Activated CD4-positive, CD25-positive, alpha-beta regulatory T cell treated with anti-CD3 and anti-CD28 coated beads, Interleukin-2, amount 50 U/mL, for 16 hours (primary cell): ENCODE results near the gene KCNJ18.
"Not testable (repeated sequence)": the region's sequence is repeated elsewhere in the genome, so short reads cannot be mapped to it uniquely, and the experiment has no call there.

ENCODE experiments used
- DNase-seq: peaks from one replicate; pipeline ENCODE4 v3.0.0-alpha.2; 2020; ENCODE audit warnings: low read depth, low spot score

Gene KCNJ18

DNA sequence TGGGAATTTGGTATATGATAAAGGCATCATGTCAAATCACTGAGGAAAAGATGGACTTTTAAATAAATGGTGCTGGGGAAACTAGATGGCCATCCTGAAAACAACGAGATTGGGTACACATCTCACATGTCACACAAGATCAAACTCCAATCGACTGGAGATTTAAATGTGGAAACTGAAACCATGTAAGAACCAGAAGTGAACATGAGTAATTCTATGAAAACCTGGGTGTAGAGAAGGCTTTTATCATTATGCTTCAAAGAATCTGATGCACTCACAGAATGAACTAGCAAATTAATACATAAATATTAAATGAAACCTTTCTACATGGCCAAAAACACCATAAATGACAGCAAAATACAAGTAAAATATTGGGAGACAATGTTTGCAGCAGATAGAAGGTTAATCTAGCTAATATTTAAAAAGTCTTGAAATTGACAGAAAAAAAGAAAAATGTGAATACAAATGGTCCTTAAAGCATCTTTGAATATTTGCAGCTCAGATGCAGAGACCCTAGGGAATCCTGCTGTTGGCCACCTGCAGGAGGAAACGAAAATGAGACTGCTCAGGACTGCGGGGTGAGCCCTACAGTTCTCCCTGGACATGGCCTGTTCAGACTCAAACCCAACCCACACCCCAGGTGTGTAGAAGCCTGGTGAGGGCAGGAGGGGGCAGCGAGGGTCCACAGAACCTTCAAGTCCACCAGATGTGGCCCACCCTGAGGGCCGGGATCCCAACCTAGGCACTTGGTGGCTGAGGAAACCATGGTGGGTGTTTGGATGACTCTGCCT, 32.1 kb downstream of the KCNJ18 start:
- not testable (repeated sequence) for DNase-seq

DNA sequence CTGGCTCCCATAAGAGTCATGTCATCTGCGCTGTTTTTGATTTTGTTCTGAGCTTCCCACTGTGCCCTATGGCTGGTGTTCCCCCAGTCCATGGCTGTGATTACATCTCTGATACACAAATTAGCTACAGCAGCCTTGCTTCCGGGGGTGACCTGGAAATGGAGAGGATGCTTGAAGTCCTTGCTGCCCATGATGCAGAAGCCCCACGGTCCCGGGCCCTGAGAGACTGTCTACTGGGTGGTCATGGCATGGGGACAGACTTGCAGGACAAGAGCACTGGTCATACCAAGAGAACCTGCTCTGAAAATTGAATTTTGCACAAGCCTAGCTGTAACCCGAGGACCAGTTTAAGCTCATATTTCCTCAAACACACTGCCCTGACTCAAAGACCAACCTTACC, 38.8 kb downstream of the KCNJ18 start:
- DNase-seq, result not testable (repeated sequence)

DNA sequence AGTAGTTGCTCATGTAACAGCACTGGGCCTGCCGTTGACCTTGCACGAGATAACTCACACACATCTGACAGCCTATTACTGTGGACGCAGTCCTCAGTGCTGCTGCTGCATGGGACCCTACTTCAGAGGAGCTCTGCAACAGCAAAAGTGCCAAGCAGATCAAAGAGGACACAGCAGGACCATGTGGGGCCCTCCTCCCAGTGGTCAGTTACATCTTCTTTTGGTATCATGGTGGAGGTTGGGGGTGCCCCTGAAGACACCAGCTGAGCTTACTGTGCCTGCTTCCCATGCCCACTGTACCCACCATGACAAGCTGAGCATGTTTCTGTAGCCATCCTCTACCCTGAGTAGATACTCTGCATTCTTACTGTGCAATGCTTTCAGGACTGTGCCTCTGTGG, 41.6 kb downstream of the KCNJ18 start:
- not testable (repeated sequence) for DNase-seq

DNA sequence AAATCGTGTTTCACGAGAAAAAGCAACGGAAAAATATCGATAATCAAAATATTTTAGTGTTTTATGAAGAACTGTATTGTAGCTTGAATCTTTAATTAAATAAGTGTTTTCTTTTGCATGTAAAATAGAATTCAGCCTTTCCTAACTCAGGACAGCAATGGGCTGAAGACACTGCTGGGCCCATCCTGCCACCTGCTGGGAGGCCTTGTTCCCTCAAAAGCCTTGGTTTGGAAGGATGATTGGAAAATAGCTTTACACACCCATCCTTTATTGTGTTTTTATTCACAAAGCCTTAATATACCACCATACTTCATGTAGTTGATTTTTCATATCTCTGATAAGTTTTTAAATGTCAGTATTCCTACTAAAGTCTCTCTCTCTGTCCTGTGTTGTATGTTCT, 43.5 kb downstream of the KCNJ18 start:
- DNase-seq, result not testable (repeated sequence)

- DNase-seq, result not testable (repeated sequence)
Measured at GRCh38 chr17:21737015-21737580, 44.8 kb downstream of the KCNJ18 start.

GRCh38 chr17:21738241-21738640, 45.9 kb downstream of the KCNJ18 start:
- not testable (repeated sequence) for DNase-seq

DNA sequence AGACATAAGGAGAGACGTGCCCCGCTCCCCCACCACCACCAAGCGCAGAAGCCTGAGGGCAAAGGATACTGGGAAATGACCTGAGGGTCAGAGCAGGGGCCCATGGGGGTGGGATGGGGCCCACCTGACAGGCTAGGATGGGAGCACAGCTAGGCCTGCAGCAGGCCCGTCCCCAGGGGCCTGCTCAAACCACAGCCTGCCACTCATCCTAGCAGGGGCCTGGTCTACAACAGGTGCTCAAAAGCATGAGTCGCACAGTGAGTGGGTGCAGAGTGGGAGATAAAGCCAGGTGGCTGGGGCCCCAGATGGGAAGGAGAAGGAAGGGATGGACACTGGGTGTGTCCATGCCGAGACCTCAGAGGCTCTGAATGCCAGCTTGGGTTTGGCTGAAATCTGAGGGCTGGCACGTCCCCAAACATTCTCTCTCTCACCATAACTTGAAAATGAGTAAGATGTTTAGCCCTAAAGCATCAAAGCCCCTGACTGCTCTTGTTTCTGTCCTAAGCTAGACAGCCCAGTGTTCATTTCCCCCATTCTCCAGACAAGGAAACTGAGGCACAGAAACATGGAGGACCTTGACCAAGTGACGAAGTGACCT, 46.7 kb downstream of the KCNJ18 start:
- not testable (repeated sequence) for DNase-seq

GRCh38 chr17:21739485-21739884, 47.2 kb downstream of the KCNJ18 start:
- DNase-seq, result not testable (repeated sequence)

- not testable (repeated sequence) for DNase-seq
Measured at GRCh38 chr17:21740836-21741235, 48.5 kb downstream of the KCNJ18 start.

GRCh38 chr17:21741520-21741919, 49.2 kb downstream of the KCNJ18 start:
- not testable (repeated sequence) for DNase-seq

GRCh38 chr17:21742326-21742725, 50.0 kb downstream of the KCNJ18 start:
- DNase-seq, result no peak

DNA sequence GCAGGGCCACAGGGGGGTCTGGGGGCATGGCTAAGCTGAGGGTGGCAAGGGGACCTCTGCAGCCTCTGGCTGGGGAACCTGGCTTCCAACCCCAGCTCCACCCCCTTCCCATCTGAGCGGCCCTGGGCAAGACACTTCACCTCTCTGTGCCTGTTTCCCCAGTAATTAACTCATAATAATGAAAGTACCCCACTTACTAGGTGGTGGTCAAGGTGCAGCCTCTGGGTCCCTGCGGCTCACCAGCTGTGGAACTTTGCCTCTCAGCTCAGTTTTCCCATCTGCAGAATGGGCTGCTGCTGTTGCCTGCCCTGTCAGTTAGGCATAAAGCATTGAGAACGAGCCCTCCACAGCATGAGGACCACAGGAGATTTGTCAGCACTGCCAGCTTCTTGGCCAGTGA, 51.8 kb downstream of the KCNJ18 start:
- not testable (repeated sequence) for DNase-seq

- not testable (repeated sequence) for DNase-seq
Measured at GRCh38 chr17:21744621-21745020, 52.3 kb downstream of the KCNJ18 start.

DNA sequence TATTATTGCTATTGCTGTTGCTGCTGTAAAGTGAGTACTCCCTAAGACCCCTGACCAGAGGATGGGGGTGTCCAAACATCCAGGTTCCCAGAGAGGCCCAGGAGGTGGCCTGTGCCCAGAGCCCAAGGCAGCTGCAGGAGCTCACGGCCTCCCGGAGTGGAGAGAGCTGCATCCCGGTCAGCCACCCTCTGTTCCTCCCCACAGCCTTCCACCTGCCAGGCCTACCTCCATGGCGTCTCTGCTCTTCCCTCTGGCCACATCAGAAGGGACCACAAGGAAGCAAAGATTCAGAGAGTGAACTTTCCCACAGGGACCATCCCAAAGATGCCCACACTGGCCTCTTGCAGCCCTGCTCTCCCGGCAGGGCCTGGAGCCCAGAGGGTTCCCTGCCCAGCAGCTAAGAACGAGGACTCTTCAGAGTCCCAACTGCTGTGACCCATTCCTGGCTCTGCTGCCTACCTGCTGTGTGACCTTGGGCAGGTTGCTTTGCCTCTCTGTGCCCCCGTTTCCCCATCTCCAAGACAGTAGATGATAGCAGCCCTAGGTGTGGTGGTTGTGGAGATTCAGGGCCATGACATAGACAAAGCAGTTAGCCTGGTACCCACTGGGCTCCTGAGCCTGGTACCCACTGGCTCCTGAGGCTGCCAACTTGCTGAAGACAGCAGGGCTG, 53.2 kb downstream of the KCNJ18 start:
- DNase-seq, result not testable (repeated sequence)

DNA sequence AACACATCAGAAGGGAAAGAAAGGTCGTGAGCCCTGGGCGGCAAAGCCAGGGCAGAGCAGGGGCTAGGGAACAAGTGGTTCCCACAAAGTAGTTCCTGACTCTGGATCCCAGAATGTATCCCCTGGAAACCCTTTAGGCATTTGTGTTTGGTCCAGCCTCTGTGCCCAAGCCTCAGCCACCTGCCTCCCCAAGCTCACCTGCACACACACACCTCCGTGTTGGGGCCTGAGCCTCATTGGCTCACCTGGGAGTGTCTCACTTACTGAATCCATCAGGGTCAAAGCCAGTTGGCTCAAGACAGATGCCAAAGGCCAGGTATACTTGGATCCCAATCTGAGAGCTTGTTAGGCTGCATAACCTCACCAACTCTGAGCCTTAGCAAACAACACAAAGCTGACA, 54.1 kb downstream of the KCNJ18 start:
- not testable (repeated sequence) for DNase-seq

DNA sequence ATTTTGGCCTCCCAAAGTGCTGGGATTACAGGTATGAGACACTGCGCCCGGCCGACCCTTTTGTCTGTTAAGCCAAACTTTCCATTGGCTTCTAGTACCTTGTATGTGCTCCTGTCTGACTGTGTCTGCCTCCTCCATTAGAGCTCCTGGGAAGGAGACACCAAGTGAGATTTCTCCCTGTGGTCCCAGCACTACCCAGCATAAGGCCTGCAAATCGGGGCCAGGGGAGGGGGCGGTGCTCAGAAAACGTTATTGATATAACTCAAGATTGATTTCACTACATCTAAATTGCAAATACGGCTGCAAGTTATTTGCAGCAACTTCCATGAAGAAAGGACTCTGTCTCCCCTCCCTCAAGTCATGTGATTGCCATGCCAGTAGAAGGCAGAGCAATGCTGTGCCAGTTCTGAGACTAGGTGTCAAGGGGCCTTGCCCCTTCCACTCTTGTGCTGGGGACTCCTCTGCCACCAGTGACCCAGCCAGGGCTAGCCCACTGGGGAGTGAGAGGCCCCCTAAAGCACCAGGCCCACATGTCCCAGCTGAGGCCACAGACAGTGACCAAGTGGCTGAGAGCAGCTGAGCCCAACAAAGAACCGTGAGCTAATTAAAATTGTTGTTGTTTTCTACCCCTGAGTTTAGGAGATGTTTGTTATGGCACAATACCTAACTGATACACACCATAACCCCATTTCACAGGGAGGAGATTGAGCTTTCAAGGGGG, 55.0 kb downstream of the KCNJ18 start:
- DNase-seq, result not testable (repeated sequence)

- not testable (repeated sequence) for DNase-seq
Measured at GRCh38 chr17:21748686-21749085, 56.4 kb downstream of the KCNJ18 start.

DNA sequence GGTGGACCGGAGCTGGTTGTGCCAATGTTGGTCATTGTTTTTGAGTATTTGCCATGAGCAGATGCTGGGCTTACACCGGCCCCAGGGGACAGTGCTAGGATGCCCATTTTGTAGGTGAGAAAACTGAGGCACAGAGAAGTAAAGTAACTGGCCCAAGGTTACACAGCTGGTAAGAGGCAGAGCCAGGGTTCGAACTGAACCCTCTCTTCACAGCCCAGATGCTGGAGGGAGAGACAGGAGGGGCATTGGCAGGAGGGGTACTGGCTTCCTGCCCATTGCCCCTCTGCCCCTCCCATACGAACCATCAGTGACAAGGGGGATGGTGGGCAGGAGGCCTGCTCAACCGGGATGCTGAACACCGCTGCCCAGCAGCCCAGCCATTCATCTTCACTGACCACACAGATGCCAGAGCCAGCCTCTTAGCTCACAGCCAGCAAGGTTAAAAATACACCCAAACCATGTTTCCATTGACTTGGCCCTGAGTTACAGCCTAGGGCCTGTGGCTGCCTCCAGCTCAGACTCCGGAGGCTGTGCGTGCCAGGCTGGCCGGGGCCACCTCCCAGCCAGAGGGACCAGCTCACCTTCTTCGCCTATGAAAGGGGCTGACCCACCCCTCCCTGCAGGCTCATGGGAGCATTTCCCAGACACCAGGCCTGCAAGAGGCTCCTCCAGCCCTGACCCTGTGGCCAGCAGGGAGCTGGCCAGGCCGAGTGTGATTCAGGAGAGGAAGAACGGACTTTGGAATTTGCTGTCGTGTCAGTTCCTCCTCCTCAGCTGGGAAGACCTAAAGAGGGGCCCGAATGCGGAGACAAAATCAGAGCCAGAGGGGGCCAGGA, 57.6 kb downstream of the KCNJ18 start:
- not testable (repeated sequence) for DNase-seq

- DNase-seq, result not testable (repeated sequence)
Measured at GRCh38 chr17:21751111-21751510, 58.8 kb downstream of the KCNJ18 start.
